GM19468 (cell line): ENCODE data around the gene MEGF8.
"Not testable (repeated sequence)": the region's sequence is repeated elsewhere in the genome, so short reads cannot be mapped to it uniquely, and the experiment has no call there.

Source experiments
- ATAC-seq: cut with Tn5 transposase; IDR thresholded peaks from one replicate; pipeline ENCODE4 v1.9.1; 2021; ENCODE audit warnings: mild to moderate bottlenecking, moderate library complexity, moderate number of reproducible peaks; ENCODE audit not compliant: unreplicated experiment; ENCODE audit errors: extremely low read depth

MEGF8 gene

GRCh38 chr19:42326969-42327368, 1.5 kb downstream of the MEGF8 start:
- no peak for ATAC-seq

- no peak for ATAC-seq
Observed at GRCh38 chr19:42327381-42327780, 1.9 kb downstream of the MEGF8 start.

DNA sequence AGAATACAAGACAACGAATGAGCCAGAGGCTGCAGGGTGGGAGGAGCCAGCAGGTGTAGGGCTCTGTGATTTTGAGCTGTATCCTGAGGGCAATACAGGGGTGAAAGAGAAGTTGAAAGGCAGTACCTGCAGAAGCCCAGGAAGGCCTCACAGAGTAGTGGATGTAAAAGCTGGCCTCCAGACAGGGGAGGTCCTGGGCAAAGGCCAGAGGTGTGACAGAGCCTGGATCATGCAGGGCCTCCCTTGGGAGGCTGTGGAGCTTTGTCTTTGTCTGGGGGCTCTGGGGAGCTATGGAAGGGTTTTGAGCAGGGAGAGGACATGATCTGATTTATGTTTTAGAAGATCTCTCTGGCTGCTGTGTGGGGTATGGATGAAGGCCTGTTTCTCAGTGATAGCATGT, 2.7 kb downstream of the MEGF8 start:
- no peak for ATAC-seq

DNA sequence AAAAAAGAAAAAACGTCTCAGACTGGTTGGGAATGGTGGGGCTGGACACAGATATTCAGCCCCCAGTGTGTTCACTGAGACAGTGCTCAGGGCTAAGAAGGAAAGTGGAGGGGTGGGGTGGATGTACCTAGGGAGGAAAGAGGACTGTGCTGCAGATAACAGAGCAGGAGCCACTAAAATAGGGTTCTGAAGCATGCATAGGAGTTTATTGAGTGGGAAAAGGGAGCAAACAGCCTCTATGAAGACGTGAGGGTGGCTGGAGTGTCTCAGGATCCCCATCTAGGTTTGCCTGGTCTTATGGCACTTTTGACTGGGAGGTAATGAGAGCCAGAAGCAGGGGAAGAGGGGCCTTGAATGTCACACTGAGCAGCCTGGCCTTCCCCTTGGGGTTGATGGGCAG, 3.4 kb downstream of the MEGF8 start:
- no peak for ATAC-seq

DNA sequence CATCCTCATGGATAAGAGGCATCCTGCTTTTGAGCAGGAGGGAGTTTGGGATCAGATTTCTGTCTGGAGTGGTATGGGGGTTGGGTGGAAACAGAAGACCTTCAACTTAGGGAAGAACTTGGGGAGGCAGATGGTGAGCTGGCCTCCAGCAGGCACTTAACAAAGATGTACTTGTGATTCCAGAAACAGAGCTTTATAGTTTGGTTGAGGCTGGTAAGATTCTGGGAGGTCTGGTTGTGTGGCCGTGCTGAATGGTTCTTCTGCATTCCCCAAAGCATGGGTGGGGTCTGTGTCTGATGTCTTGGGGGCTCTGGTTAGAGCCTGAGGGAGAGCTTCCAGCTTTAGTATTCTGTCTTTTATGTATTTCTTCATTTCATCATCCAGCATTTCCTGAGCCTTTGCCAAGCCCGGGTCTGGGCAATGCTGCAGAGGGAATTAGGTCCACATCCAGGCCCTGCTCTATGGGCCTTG, 4.8 kb downstream of the MEGF8 start:
- ATAC-seq: no peak

GRCh38 chr19:42331333-42331732, 5.9 kb downstream of the MEGF8 start:
- ATAC-seq: not testable (repeated sequence)

DNA sequence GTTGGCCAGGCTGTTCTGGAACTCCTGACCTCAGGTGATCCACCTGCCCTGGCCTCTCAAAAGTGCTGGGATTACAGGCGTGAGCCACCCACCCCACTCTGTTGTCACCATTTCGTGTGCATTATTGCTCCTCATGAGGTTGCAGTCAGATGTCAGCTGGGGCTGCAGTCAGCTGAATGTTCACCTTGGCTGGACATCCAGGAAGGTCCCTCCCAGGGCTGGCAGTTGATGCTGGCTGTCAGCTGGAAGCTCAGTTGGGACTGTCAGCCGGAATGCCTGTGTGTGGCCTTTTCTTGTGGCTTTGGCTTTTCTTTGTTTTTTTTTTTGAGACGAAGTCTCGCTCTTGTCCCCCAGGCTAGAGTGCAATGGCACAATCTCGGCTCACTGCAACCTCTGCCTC, 6.6 kb downstream of the MEGF8 start:
- no peak for ATAC-seq

GRCh38 chr19:42333018-42333417, 7.6 kb downstream of the MEGF8 start:
- ATAC-seq: no peak

- no peak for ATAC-seq
Observed at GRCh38 chr19:42333975-42334696, 8.7 kb downstream of the MEGF8 start.

DNA sequence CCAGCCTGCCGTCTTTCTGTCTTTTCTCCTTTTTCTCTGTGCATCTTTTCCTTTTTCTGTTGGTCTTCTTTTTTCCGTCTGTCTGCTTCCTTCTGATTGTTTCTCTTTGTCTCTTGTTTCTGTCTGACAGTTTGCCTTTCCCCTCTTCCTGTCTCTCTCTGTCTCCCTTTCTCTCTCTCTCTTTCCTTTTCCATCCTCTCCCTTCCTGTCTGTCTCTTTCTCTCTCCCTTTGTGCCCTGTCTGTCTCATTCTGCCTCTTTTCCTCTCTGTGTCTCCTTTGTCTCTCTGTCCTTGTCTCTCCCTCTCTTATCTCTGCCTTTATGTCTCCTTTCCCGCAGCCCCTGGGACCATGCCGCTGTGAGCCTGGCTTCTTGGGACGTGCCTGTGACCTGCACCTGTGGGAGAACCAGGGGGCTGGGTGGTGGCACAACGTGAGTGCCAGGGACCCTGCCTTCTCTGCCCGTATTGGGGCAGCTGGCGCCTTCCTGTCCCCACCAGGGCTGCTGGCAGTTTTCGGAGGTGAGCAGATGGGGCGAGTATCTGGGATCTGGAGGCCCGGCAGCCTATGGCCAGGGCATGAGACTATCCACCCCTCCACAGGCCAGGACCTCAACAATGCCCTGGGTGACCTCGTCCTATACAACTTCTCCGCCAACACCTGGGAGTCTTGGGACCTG, 9.4 kb downstream of the MEGF8 start:
- ATAC-seq: no peak

- ATAC-seq: no peak
Observed at GRCh38 chr19:42335374-42335936, 10.0 kb downstream of the MEGF8 start.

- no peak for ATAC-seq
Observed at GRCh38 chr19:42335971-42336370, 10.5 kb downstream of the MEGF8 start.

DNA sequence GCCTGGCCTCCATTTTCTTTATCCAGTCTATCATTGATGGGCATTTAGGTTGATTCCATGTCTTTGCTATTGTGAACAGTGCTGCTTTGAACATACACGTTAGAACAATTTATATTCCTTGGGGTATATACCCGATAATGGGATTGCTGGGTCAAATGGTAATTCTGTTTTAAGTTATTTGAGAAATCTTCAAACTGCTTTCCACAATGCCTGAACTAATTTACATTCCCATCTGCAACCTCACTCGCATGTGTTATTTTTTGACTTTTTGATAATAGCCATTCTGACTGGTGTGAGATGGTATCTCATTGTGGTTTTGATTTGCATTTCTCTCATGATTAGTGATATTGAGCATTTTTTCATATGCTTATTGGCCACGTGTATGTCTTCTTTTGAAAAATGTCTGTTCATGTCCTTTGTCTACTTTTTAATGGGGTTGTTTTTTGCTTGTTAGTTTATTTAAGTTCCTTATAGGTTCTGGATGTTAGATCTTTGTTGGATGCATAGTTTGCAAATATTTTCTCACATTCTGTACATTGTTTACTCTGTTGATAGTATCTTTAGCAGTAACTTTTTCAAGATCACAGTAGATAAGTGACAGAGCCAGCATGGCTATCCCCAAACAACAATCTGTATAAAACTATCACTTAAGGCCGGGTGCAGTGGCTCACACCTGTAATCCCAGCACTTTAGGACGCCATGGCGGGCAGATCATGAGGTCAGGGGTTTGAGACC, 13.9 kb downstream of the MEGF8 start:
- ATAC-seq: not testable (repeated sequence)

- ATAC-seq: not testable (repeated sequence)
Observed at GRCh38 chr19:42339922-42340321, 14.5 kb downstream of the MEGF8 start.

DNA sequence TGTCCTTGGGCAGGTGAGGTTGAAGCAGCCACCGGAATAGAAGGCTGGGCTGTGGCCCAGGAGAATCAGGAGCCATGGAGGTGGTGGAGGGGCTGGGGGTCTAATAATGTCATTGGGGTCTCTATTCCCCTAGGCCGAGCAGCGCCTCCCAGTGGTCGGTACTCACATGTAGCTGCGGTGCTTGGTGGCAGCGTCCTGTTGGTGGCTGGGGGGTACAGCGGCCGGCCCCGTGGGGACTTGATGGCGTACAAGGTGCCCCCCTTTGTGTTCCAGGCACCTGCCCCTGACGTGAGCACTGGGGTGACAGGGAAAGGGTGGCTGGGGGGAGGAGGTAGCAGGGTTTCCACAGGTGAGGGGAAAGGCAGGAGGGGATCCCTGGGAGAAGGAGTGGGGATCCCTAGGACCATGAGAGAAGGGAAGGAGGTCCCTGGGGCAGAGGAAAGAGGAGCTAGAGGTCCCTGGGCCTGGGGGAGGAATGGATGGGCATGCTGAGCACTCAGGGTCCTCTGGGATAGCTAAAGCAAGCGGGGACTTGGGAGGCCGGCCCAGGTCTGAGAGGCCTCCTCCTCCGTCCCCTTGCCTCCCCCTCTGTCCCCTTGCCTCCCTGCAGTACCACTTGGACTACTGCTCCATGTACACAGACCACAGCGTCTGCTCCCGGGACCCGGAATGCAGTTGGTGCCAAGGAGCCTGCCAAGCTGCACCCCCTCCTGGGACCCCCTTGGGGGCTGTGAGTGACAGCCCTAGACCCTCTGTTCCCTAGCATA, 18.1 kb downstream of the MEGF8 start:
- ATAC-seq: no peak

- ATAC-seq: no peak
Observed at GRCh38 chr19:42344336-42344893, 19.0 kb downstream of the MEGF8 start.

GRCh38 chr19:42345191-42345812, 19.9 kb downstream of the MEGF8 start:
- no peak for ATAC-seq

- ATAC-seq: no peak
Observed at GRCh38 chr19:42348211-42348610, 22.8 kb downstream of the MEGF8 start.

GRCh38 chr19:42349378-42350107, 24.1 kb downstream of the MEGF8 start:
- ATAC-seq: no peak
